ENCODE results near the gene IL4I1. TPM values are rescaled to one million over a fixed set of nuclear protein-coding genes. Genes with fewer than 3 reads are reported as not detected.

The IL4I1 gene
- total RNA-seq, 1 donor from 2014 or later = not detected

GRCh38 chr19:49840321-49840720 is 56.4 kb downstream of the IL4I1 start:
- intact Hi-C loops (cut with DNase I) = loop anchor here (10.0 kb wide), 1 partner anchor 66 kb away; no protein-coding TSS in a partner anchor
- Histone ChIP-seq H3K4me1 (no peaks in the 10 kb centered on the region), H3K4me3 (no peak overlapping the region), H3K27ac (no peak overlapping the region), H3K36me3 (peaks cover 0 to 30% of the 10 kb centered on the region in 2 donors), H3K27me3 (no peaks in the 10 kb centered on the region), H3K9me3 (no peaks in the 10 kb centered on the region)
- no peak for DNase-seq (ENCODE audit: extremely low spot score in 2 of 2)
- TF ChIP-seq POLR2A (IDR thresholded peaks at IDR 0.05) = no peak
- no peak for TF ChIP-seq CTCF (IDR thresholded peaks at IDR 0.05)
- TF ChIP-seq POLR2AphosphoS5 (IDR thresholded peaks at IDR 0.05; ENCODE audit: insufficient read depth in 1 of 2, low read depth in 1 of 2) = no peak

- Histone ChIP-seq H3K27ac (no peak overlapping the region), H3K4me3 (no peak overlapping the region), H3K4me1 (no peaks in the 10 kb centered on the region), H3K27me3 (no peaks in the 10 kb centered on the region), H3K36me3 (peaks cover 0 to 36% of the 10 kb centered on the region in 2 donors), H3K9me3 (no peaks in the 10 kb centered on the region)
- no peak for DNase-seq (ENCODE audit: extremely low spot score in 2 of 2)
- no peak for TF ChIP-seq POLR2AphosphoS5 (IDR thresholded peaks at IDR 0.05; ENCODE audit: insufficient read depth in 1 of 2, low read depth in 1 of 2)
- TF ChIP-seq CTCF (IDR thresholded peaks at IDR 0.05) = no peak
- no peak for TF ChIP-seq POLR2A (IDR thresholded peaks at IDR 0.05)
- intact Hi-C loops (cut with DNase I) = loop anchor here (10.0 kb wide), 1 partner anchor 65 kb away; no protein-coding TSS in a partner anchor
Measured at GRCh38 chr19:49839713-49840112, 57.0 kb downstream of the IL4I1 start.

Small RNAs within 50 kb of the gene (microRNA-seq; reads per million reads assigned to microRNA genes)
- gene MIR4749 (ENCODE audit: borderline number of aligned reads, borderline replicate concordance) (not detected), gene MIR4750 (ENCODE audit: borderline number of aligned reads, borderline replicate concordance) (not detected)

Small RNAs within 50 kb of the gene (small RNA-seq; reads per million reads assigned to genes)
- not detected for gene MIR4749

Other genes with a start within 250 kb of the IL4I1 start
- 59.4 TPM for gene IRF3, start 231.0 kb downstream of the IL4I1 start, total RNA-seq
- 14.7 TPM for gene BCL2L12, start 231.0 kb downstream of the IL4I1 start, total RNA-seq
- 156 TPM for gene PRMT1, start 219.6 kb downstream of the IL4I1 start, total RNA-seq
- gene ADM5, start 207.3 kb downstream of the IL4I1 start, total RNA-seq = 2.7 TPM
- 12.3 TPM for gene CPT1C, start 205.8 kb downstream of the IL4I1 start, total RNA-seq
- gene TSKS, start 133.6 kb downstream of the IL4I1 start, total RNA-seq = 1.2 TPM
- 80.8 TPM for gene AP2A1, start 129.9 kb downstream of the IL4I1 start, total RNA-seq
- gene FUZ, start 83.6 kb downstream of the IL4I1 start, total RNA-seq = 11.5 TPM
- 25.0 TPM for gene MED25, start 78.6 kb downstream of the IL4I1 start, total RNA-seq
- gene PTOV1, start 45.7 kb downstream of the IL4I1 start, total RNA-seq = 109 TPM
- 40.3 TPM for gene PNKP, start 29.3 kb downstream of the IL4I1 start, total RNA-seq
- gene AKT1S1, start 19.5 kb downstream of the IL4I1 start, total RNA-seq = 16.9 TPM
- 34.9 TPM for gene TBC1D17, start 19.2 kb downstream of the IL4I1 start, total RNA-seq
- gene ATF5, start 32.3 kb upstream of the IL4I1 start, total RNA-seq = 5.6 TPM
- gene NUP62, start 32.6 kb upstream of the IL4I1 start, total RNA-seq = 38.5 TPM
- 4.4 TPM for gene SIGLEC11, start 64.3 kb upstream of the IL4I1 start, total RNA-seq
- gene VRK3, start 128.5 kb upstream of the IL4I1 start, total RNA-seq = 34.9 TPM
- 11.5 TPM for gene ZNF473, start 129.1 kb upstream of the IL4I1 start, total RNA-seq